IMR-90 (cell line): Measurements from ENCODE around the gene PPOX. TPM values are rescaled to one million over a fixed set of nuclear protein-coding genes. Genes with fewer than 3 reads are reported as not detected.

Experiments
- ATAC-seq: fragments of 200-7000 bp; cut with Tn5 transposase; 2 replicates; pipeline ENCODE4 v1.9.1; 2020; ENCODE audit warnings: low read depth, mild to moderate bottlenecking, moderate library complexity
- BruUV-seq: library from RNA; stranded (reverse); fragments of 400-500 nt; replicated peaks from 2 replicates; lab custom pipeline; 2021; lab: Mats Ljungman, UMichigan
- CTCF ChIA-PET: fragments of 300-600 bp; formaldehyde crosslinking; extraction: SDS; loops from one replicate; lab custom pipeline; 2021; ENCODE audit warnings: antibody characterized with exemption; lab: Yijun Ruan, JAX
- POLR2A ChIA-PET: fragments of 300-600 bp; sonication (Branson Sonifier 250); formaldehyde crosslinking; loops from one replicate; lab custom pipeline; 2022; ENCODE audit warnings: antibody characterized with exemption; ENCODE audit not compliant: unreplicated experiment; lab: Charles Lee
- DNase-seq: peaks from one replicate; pipeline ENCODE4 v3.0.0; 2013
- H2AFZ ChIP-seq: replicated peaks from 2 replicates; pipeline ENCODE3; 2013; ENCODE audit warnings: low read length, mild to moderate bottlenecking; ENCODE audit not compliant: poor library complexity
- H2AK5ac ChIP-seq: 2 replicates; pipeline ENCODE4 v1.6.1; 2013; ENCODE audit warnings: low read depth, low read length, inconsistent platforms
- H2AK9ac ChIP-seq: replicated peaks from 2 replicates; pipeline ENCODE3; 2013; ENCODE audit warnings: mild to moderate bottlenecking, low read depth, low read length, moderate library complexity; ENCODE audit not compliant: poor library complexity
- H2BK120ac ChIP-seq: 2 replicates; pipeline ENCODE4 v1.6.1; 2013; ENCODE audit warnings: low read depth, low read length, inconsistent platforms
- H2BK15ac ChIP-seq: 3 replicates; pipeline ENCODE4 v1.6.1; 2013; ENCODE audit warnings: low read depth, low read length, inconsistent platforms
- H2BK20ac ChIP-seq: 2 replicates; pipeline ENCODE4 v1.6.1; 2013; ENCODE audit warnings: low read depth, mild to moderate bottlenecking, inconsistent platforms, low read length, moderate library complexity
- H2BK5ac ChIP-seq: 2 replicates; pipeline ENCODE4 v1.6.1; 2013; ENCODE audit warnings: mild to moderate bottlenecking, low read depth, low read length, inconsistent platforms; ENCODE audit not compliant: poor library complexity, severe bottlenecking
- H3K14ac ChIP-seq: replicated peaks from 2 replicates; pipeline ENCODE4 v1.6.1; 2013; ENCODE audit warnings: low read depth, low read length, inconsistent platforms
- H3K18ac ChIP-seq: 2 replicates; pipeline ENCODE4 v1.6.1; 2013; ENCODE audit warnings: low read depth, low read length, control low read depth
- H3K23ac ChIP-seq: 2 replicates; pipeline ENCODE4 v1.6.1; 2013; ENCODE audit warnings: low read depth, low read length, inconsistent platforms
- H3K27ac ChIP-seq: 2 replicates; pipeline ENCODE4 v1.5.1; 2013; ENCODE audit warnings: mild to moderate bottlenecking, control low read depth, low read length; ENCODE audit not compliant: insufficient read depth
- H3K27me3 ChIP-seq: 2 replicates; pipeline ENCODE4 v1.6.1; 2013; ENCODE audit warnings: low read length; ENCODE audit not compliant: control insufficient read depth, insufficient read depth
- H3K36me3 ChIP-seq: 2 replicates; pipeline ENCODE4 v1.6.1; 2013; ENCODE audit warnings: low read length, mixed read lengths; ENCODE audit not compliant: control insufficient read depth, insufficient read depth
- H3K4ac ChIP-seq: 2 replicates; pipeline ENCODE4 v1.6.1; 2013; ENCODE audit warnings: low read depth, low read length, inconsistent platforms
- H3K4me1 ChIP-seq: 2 replicates; pipeline ENCODE4 v1.6.1; 2013; ENCODE audit warnings: low read length, mixed read lengths; ENCODE audit not compliant: control insufficient read depth, insufficient read depth
- H3K4me2 ChIP-seq: 2 replicates; pipeline ENCODE4 v1.6.1; 2013; ENCODE audit warnings: low read depth, mild to moderate bottlenecking, control low read depth, low read length, moderate library complexity
- H3K4me3 ChIP-seq: 2 replicates; pipeline ENCODE4 v1.5.1; 2013; ENCODE audit warnings: low read depth, mild to moderate bottlenecking, control low read depth, low read length, moderate library complexity; ENCODE audit not compliant: insufficient read depth
- H3K56ac ChIP-seq: 2 replicates; pipeline ENCODE4 v1.6.1; 2013; ENCODE audit warnings: low read length, inconsistent platforms; ENCODE audit not compliant: insufficient read depth; ENCODE audit errors: extremely low read depth
- H3K79me1 ChIP-seq, 2 experiments: 2 replicates each; pipeline ENCODE4 v1.6.1; 2013; ENCODE audit warnings: low read length in 2 of 2, inconsistent platforms in 1 of 2, low read depth in 1 of 2
- H3K9ac ChIP-seq: 2 replicates; pipeline ENCODE4 v1.6.1; 2013; ENCODE audit warnings: low read depth, low read length, control low read depth
- H3K9me1 ChIP-seq: 2 replicates; pipeline ENCODE4 v1.6.1; 2013; ENCODE audit warnings: low read length, inconsistent platforms; ENCODE audit not compliant: insufficient read depth
- H3K9me3 ChIP-seq: 2 replicates; pipeline ENCODE4 v1.6.1; 2013; ENCODE audit warnings: low read length; ENCODE audit not compliant: control insufficient read depth, insufficient read depth
- H4K20me1 ChIP-seq: 2 replicates; pipeline ENCODE4 v1.6.1; 2013; ENCODE audit warnings: low read length, inconsistent platforms; ENCODE audit not compliant: insufficient read depth
- H4K5ac ChIP-seq: 2 replicates; pipeline ENCODE4 v1.6.1; 2013; ENCODE audit warnings: mild to moderate bottlenecking, low read depth, low read length, control low read depth
- H4K8ac ChIP-seq, 2 experiments: 2 replicates each; pipeline ENCODE4 v1.6.1; 2013; ENCODE audit warnings: low read depth in 2 of 2, low read length in 2 of 2, control low read depth in 1 of 2, inconsistent platforms in 1 of 2
- H4K91ac ChIP-seq: 2 replicates; pipeline ENCODE4 v1.6.1; 2013; ENCODE audit warnings: low read depth, low read length, inconsistent platforms; ENCODE audit not compliant: insufficient read depth
- ELK1 ChIP-seq: fragments of 150-350 bp; IDR thresholded peaks from 2 replicates; pipeline ENCODE4 v1.6.1; 2016; ENCODE audit warnings: low read depth, mild to moderate bottlenecking, low read length, moderate library complexity, borderline replicate concordance
- MXI1 ChIP-seq: IDR thresholded peaks from 2 replicates; pipeline ENCODE4 v1.6.1; 2012; ENCODE audit warnings: low read depth, mild to moderate bottlenecking, low read length, moderate library complexity, borderline replicate concordance
- RCOR1 ChIP-seq: IDR thresholded peaks from 2 replicates; pipeline ENCODE4 v1.6.1; 2012; ENCODE audit warnings: mild to moderate bottlenecking, low read length, improper control_type of control experiment; ENCODE audit not compliant: insufficient replicate concordance
- RFX5 ChIP-seq: IDR thresholded peaks from 2 replicates; pipeline ENCODE4 v1.8.0; 2012; ENCODE audit warnings: low read depth, mild to moderate bottlenecking, low read length, moderate library complexity
- USF2 ChIP-seq: fragments of 150-350 bp; IDR thresholded peaks from 2 replicates; pipeline ENCODE4 v1.6.1; 2017; ENCODE audit warnings: mild to moderate bottlenecking, antibody characterized with exemption, low read length, low read depth
- WGBS, 2 experiments: methylation state at CpG; one replicate each; pipeline versions ENCODE4 v1.1.5 to v1.1.7; 2013; ENCODE audit warnings: missing lambda C conversion rate in 2 of 2; ENCODE audit not compliant: insufficient read length in 1 of 2; ENCODE audit errors: extremely low coverage in 2 of 2; 5-methylcytosine and 5-hydroxymethylcytosine counted together
- dilution Hi-C: fragments of 300-500 bp; cut with HindIII; formaldehyde crosslinking; loops from one replicate; pipeline ENCODE4 v1.14.3; 2018; ENCODE audit warnings: low sequenced_read_pairs; ENCODE audit not compliant: unreplicated experiment
- in situ Hi-C: fragments of 300-500 bp; cut with MboI; formaldehyde crosslinking; loops from 3 replicates; pipeline ENCODE4 v1.14.3; 2019; ENCODE audit warnings: low sequenced_read_pairs, inconsistent platforms, mixed read lengths
- intact Hi-C: fragments of 100-400 bp; cut with micrococcal nuclease; formaldehyde crosslinking; loops from 2 replicates; pipeline ENCODE4 v1.10.0; 2022
- polyA plus RNA-seq, 3 experiments: library from polyadenylated mRNA; depleted of rRNA; stranded (reverse); fragments of >200 nt; gene quantifications; 2 replicates each; pipeline ENCODE4 v1.2.3, GENCODE V29; 2012; ENCODE audit warnings: low replicate concordance in 1 of 3
- total RNA-seq: library from RNA; depleted of rRNA; stranded (reverse); fragments of >200 nt; gene quantifications from 2 replicates; pipeline ENCODE4 v1.2.3, GENCODE V29; 2012

The PPOX gene
- total and polyA plus RNA-seq, 2 of the 4 experiments (the other 2 are of a cell fraction) = 6.1 to 14.3 TPM

DNA sequence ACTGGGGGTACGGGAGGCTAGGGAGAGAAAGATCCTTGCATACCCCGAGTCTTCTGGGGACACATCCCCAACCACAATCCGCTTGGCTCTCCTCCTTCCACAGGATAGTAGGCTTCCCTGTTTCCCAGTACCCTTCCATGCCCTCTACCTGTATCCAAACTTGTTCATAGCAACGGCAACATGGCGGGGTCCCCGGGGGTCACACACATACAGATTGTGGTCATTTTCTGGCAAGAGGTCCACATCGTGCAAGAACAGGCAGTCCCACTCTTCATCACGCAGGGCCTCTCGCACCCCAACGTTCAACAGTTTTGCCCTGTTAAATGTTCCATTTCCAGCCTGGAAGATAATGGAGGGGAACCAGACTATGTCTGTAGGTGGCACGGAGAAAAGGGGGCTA, 7.5 kb downstream of the PPOX start:
- TF ChIP-seq USF2 (no peak), ELK1 (no peak), MXI1 (no peak), RFX5 (no peak), RCOR1 (no peak)
- H2AFZ ChIP-seq = no peak overlapping the region
- peak overlapping the region in 1 of 2 experiments; percentile 58; a peak in 1 of 4 replicates for H4K8ac ChIP-seq
- peak overlapping the region; percentile 49 for H2BK5ac ChIP-seq
- no peak overlapping the region for H3K18ac ChIP-seq
- no peak overlapping the region for H4K5ac ChIP-seq
- no peak overlapping the region for H3K14ac ChIP-seq
- H2AK9ac ChIP-seq = no peak overlapping the region
- no peak overlapping the region for H3K4me3 ChIP-seq
- WGBS, 2 experiments = 88% methylated on average over 5 of the region's 11 CpGs; no CpG with 5 or more reads in 1 of the 2 experiments
- peak overlapping the region; percentile 74; the same call in 1 of the 2 replicates for H3K27ac ChIP-seq
- CTCF ChIA-PET = no interaction called here
- H3K4me2 ChIP-seq = no peak overlapping the region
- POLR2A ChIA-PET = no interaction called here
- no TSS peak for BruUV-seq
- peaks cover 46% of the 10 kb centered on the region for H3K36me3 ChIP-seq
- peak overlapping the region; percentile 56; the same call in 1 of the 3 replicates for H2BK15ac ChIP-seq
- peak overlapping the region; percentile 47 for H2AK5ac ChIP-seq
- no peaks in the 10 kb centered on the region for H3K9me3 ChIP-seq
- intact Hi-C loops = no loop called here
- H4K91ac ChIP-seq = no peak overlapping the region
- H2BK120ac ChIP-seq = peak overlapping the region; percentile 48; the same call in 1 of the 2 replicates
- in situ Hi-C loops = no loop called here
- peaks cover 17% of the 10 kb centered on the region for H3K4me1 ChIP-seq
- H3K27me3 ChIP-seq = no peaks in the 10 kb centered on the region
- H3K9me1 ChIP-seq = peaks cover 11% of the 10 kb centered on the region
- peak overlapping the region; percentile 23; the same call in 1 of the 2 replicates for H2BK20ac ChIP-seq
- peaks cover 14 to 43% of the 10 kb centered on the region in 2 experiments for H3K79me1 ChIP-seq
- dilution Hi-C loops = no loop called here
- no peak for DNase-seq
- no peak overlapping the region for H3K9ac ChIP-seq
- peak overlapping the region; percentile 71; the same call in 1 of the 2 replicates for H3K4ac ChIP-seq
- ATAC-seq = no peak
- H4K20me1 ChIP-seq = peaks cover 13% of the 10 kb centered on the region; the same call in 1 of the 2 replicates
- no peak overlapping the region for H3K56ac ChIP-seq
- 0 out of 2 replicates have a peak overlapping the region, but pooled peaks have one; percentile 45 for H3K23ac ChIP-seq
